Activated CD4-positive, alpha-beta T cell treated with anti-CD3 and anti-CD28 coated beads, Interleukin-2, amount 10 ng/mL, durations not matched to agents 24 days and 14 days (primary cell): ENCODE data around the gene COX15. TPM values are rescaled to one million over a fixed set of nuclear protein-coding genes. Genes with fewer than 3 reads are reported as not detected.

ENCODE experiments used
- total RNA-seq: library from RNA; stranded (reverse); gene quantifications from 2 replicates; pipeline ENCODE4 v1.2.3, GENCODE V29; 2022

The COX15 gene
- total RNA-seq, 1 donor from 2014 or later = 41.1 TPM

Other genes starting within 250 kb of the COX15 start
- not detected in 2 replicates for gene NKX2-3, start 199.2 kb downstream of the COX15 start, total RNA-seq
- 55.8 and 61.2 TPM in 2 replicates for gene SLC25A28, start 111.7 kb downstream of the COX15 start, total RNA-seq
- gene ENTPD7, start 72.6 kb downstream of the COX15 start, total RNA-seq = 8.2 and 8.3 TPM in 2 replicates
- 43.1 and 46.8 TPM in 2 replicates for gene CUTC, start 107 bp upstream of the COX15 start, total RNA-seq
- gene ABCC2, start 50.5 kb upstream of the COX15 start, total RNA-seq = 0.73 and 1.3 TPM in 2 replicates